ENCODE data around the gene KHDC4.

DNA sequence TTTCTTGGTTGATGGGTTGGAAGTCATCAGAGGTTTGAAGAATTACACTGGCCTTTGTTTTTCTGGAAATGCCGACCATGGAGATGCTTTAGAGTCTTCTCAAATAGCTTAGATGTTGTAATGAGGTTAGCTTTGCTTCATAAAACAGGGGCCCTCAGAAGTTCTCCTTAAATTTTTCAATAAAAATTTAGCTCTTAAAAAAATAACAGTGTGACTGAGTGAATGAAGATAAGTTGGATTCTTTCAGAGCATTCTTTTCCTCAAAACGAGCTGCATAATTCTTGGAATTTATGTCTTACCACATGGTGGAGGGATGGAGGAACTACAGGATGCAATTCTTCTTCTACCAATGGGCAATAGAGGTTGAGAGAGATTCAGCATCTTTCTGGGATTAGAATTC lies 51.4 kb downstream of the KHDC4 start:
- TF ChIP-seq CTCF (IDR thresholded peaks at IDR 0.05; ENCODE audit: low read depth, low read length, missing input control) (no peak), SP1 (IDR thresholded peaks at IDR 0.05) (no peak), GABPA (IDR thresholded peaks at IDR 0.05 in 1 of 2, conservative IDR thresholded peaks at IDR 0.05 in 1 of 2) (no peak), EGR1 (IDR thresholded peaks at IDR 0.05; ENCODE audit: low read depth in 2 of 2) (no peak), MAX (IDR thresholded peaks at IDR 0.05) (no peak), RXRA (IDR thresholded peaks at IDR 0.05) (no peak), REST (IDR thresholded peaks at IDR 0.05) (no peak), JUND (IDR thresholded peaks at IDR 0.05) (no peak), ZBTB33 (IDR thresholded peaks at IDR 0.05) (no peak), HNF4A (conservative IDR thresholded peaks at IDR 0.05) (no peak), YY1 (IDR thresholded peaks at IDR 0.05) (no peak)
